Gastrocnemius medialis (tissue), 4 donors: Measurements from ENCODE around the gene DSCAML1. TPM values are rescaled to one million over a fixed set of nuclear protein-coding genes. Genes with fewer than 3 reads are reported as not detected.

Experiments used
- ATAC-seq, 2 donors: fragments of 150-250 bp; one replicate each; pipeline ENCODE4 v1.9.1; 2016
- DNase-seq, 2 donors: peaks; one replicate each; pipeline ENCODE4 v3.0.0-alpha.2; 2019
- H3K27ac ChIP-seq, 4 donors: fragments of 200-600 bp; sonication (generic); 1 replicate in 1 of 4; 2 replicates in 3 of 4; pipeline ENCODE4 v1.5.1; 2016 to 2018; ENCODE audit warnings: mild to moderate bottlenecking in 2 of 4, moderate library complexity in 1 of 4
- H3K27me3 ChIP-seq, 3 donors: fragments of 200-600 bp; sonication (generic) in 2 of 3; 1 replicate in 1 of 3; 2 replicates in 2 of 3; pipeline versions ENCODE4 v1.5.1 to v1.6.0; 2016 to 2019; ENCODE audit warnings: mild to moderate bottlenecking in 1 of 3, moderate library complexity in 1 of 3
- H3K36me3 ChIP-seq, 2 donors: fragments of 200-600 bp; sonication (generic) in 1 of 2; one replicate each; pipeline ENCODE4 v1.5.1; 2017 to 2018
- H3K4me1 ChIP-seq, 2 donors: fragments of 200-600 bp; sonication (generic) in 1 of 2; one replicate each; pipeline ENCODE4 v1.5.1; 2016 to 2017; ENCODE audit warnings: mild to moderate bottlenecking in 2 of 2
- H3K4me3 ChIP-seq, 4 donors: fragments of 200-600 bp; sonication (generic) in 3 of 4; 1 replicate in 1 of 4; 2 replicates in 3 of 4; pipeline ENCODE4 v1.5.1; 2016 to 2019; ENCODE audit warnings: mild to moderate bottlenecking in 2 of 4
- H3K9me3 ChIP-seq, 3 donors: fragments of 200-600 bp; sonication (generic) in 2 of 3; 1 replicate in 1 of 3; 2 replicates in 2 of 3; pipeline ENCODE4 v1.5.1; 2016 to 2019
- POLR2A ChIP-seq, 2 donors: fragments of 450-650 bp; IDR thresholded peaks; one replicate each; pipeline ENCODE4 v1.6.1; 2017; ENCODE audit warnings: antibody characterized with exemption in 2 of 2, mild to moderate bottlenecking in 2 of 2, moderate library complexity in 2 of 2
- in situ Hi-C, 4 donors: fragments of 200-750 bp; cut with MboI; loops; one replicate each; pipeline versions ENCODE4 v1.15.0 to v1.8.0; 2017; ENCODE audit warnings: low sequenced_read_pairs in 4 of 4
- intact Hi-C: fragments of 100-400 bp; cut with DNase I; formaldehyde crosslinking; loops from one replicate; pipeline ENCODE4 v1.15.1; 2023; ENCODE audit warnings: low total_unique reads
- total RNA-seq, 4 donors: library from RNA; depleted of rRNA; stranded (reverse); fragments of >200 nt; gene quantifications; one replicate each; pipeline versions ENCODE4 v1.1.0 to v1.2.3, GENCODE V29; 2016
- TF ChIP-seq, protein P1 (sequence below), 5 experiments: fragments of 450-650 bp in 3 of 5; fragments of 200-600 bp in 2 of 5; sonication (generic) in 2 of 5; IDR thresholded peaks in 4 of 5; conservative IDR thresholded peaks in 1 of 5; 1 replicate in 4 of 5; 2 replicates in 1 of 5; pipeline ENCODE4 v1.5.1; 2016 to 2019; ENCODE audit warnings: antibody characterized with exemption in 5 of 5, mild to moderate bottlenecking in 3 of 5, moderate library complexity in 3 of 5

Gene DSCAML1
- total RNA-seq, 4 donors from 2014 or later, result 0.05 to 0.15 (median 0.07) TPM

- Histone ChIP-seq H3K27me3 (no peaks in the 10 kb centered on the region), H3K4me1 (no peaks in the 10 kb centered on the region), H3K9me3 (no peaks in the 10 kb centered on the region), H3K27ac (no peak overlapping the region), H3K36me3 (no peaks in the 10 kb centered on the region), H3K4me3 (no peak overlapping the region)
- DNase-seq (no peak), ATAC-seq (no peak)
- TF ChIP-seq POLR2A (IDR thresholded peaks at IDR 0.05), result no peak
- TF ChIP-seq, protein P1, sequence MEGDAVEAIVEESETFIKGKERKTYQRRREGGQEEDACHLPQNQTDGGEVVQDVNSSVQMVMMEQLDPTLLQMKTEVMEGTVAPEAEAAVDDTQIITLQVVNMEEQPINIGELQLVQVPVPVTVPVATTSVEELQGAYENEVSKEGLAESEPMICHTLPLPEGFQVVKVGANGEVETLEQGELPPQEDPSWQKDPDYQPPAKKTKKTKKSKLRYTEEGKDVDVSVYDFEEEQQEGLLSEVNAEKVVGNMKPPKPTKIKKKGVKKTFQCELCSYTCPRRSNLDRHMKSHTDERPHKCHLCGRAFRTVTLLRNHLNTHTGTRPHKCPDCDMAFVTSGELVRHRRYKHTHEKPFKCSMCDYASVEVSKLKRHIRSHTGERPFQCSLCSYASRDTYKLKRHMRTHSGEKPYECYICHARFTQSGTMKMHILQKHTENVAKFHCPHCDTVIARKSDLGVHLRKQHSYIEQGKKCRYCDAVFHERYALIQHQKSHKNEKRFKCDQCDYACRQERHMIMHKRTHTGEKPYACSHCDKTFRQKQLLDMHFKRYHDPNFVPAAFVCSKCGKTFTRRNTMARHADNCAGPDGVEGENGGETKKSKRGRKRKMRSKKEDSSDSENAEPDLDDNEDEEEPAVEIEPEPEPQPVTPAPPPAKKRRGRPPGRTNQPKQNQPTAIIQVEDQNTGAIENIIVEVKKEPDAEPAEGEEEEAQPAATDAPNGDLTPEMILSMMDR (IDR thresholded peaks at IDR 0.05 in 4 of 5, conservative IDR thresholded peaks at IDR 0.05 in 1 of 5), result no peak
- in situ Hi-C loops (no loop called here), intact Hi-C loops (no loop called here)
These were observed 125.6 kb downstream of the DSCAML1 start for GRCh38 chr11:117671370-117671769.

DNA sequence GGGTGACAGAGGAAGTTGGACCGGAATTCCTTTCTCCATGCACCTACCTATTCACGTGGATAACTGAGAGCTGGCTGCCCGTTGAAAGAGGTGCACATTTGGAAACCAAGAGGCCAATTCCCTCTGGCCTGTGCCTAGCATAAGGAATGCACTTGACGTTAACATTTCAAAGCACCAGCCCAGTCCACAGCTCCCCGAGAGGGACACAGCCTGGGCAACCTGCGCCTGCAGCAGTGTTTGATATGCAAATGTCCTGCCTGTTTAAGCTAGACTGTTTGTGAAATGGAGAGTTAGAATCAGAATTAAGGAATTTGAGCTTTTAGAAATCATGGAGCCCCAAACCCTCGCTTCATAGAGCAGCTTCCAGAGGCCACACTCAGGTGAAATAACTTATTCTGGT is 126.1 kb downstream of the DSCAML1 start:
- Histone ChIP-seq H3K27ac (no peak overlapping the region), H3K4me3 (no peak overlapping the region), H3K27me3 (no peaks in the 10 kb centered on the region), H3K36me3 (no peaks in the 10 kb centered on the region), H3K4me1 (no peaks in the 10 kb centered on the region), H3K9me3 (no peaks in the 10 kb centered on the region)
- no peak for DNase-seq
- TF ChIP-seq, protein P1 (IDR thresholded peaks at IDR 0.05 in 4 of 5, conservative IDR thresholded peaks at IDR 0.05 in 1 of 5), result no peak
- no peak for TF ChIP-seq POLR2A (IDR thresholded peaks at IDR 0.05)
- intact Hi-C loops (no loop called here), in situ Hi-C loops (no loop called here)
- no peak for ATAC-seq

GRCh38 chr11:117670443-117670842 is 126.6 kb downstream of the DSCAML1 start:
- intact Hi-C loops, result no loop called here
- DNase-seq (no peak), ATAC-seq (no peak)
- H3K4me3 ChIP-seq, result no peak overlapping the region
- H3K27me3 ChIP-seq, result no peaks in the 10 kb centered on the region
- H3K9me3 ChIP-seq, result no peaks in the 10 kb centered on the region
- H3K36me3 ChIP-seq, result no peaks in the 10 kb centered on the region
- in situ Hi-C loops, result no loop called here
- H3K27ac ChIP-seq, result no peak overlapping the region
- no peaks in the 10 kb centered on the region for H3K4me1 ChIP-seq
- no peak for TF ChIP-seq POLR2A (IDR thresholded peaks at IDR 0.05)
- TF ChIP-seq, protein P1 (IDR thresholded peaks at IDR 0.05 in 4 of 5, conservative IDR thresholded peaks at IDR 0.05 in 1 of 5), result no peak

DNA sequence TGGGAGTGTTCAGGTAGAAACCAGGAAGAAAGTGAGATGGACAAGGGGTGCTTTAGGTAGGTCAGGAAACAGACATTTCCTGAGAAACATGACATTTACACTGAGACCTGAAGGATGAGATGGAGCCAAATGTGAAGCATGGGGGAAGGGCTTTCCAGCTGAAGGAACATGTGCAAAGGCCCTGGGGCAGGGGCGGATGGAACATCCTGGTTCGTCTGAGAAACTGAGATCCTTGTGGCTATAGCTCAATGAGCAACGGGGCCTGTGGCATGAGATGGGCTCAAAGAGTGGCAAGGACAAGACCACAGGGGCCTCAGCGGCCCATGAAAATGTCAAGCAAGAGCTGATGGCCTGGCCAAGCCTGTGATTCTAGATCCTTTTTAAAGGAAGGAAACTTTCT is 127.4 kb downstream of the DSCAML1 start:
- intact Hi-C loops, result no loop called here
- TF ChIP-seq, protein P1 (IDR thresholded peaks at IDR 0.05 in 4 of 5, conservative IDR thresholded peaks at IDR 0.05 in 1 of 5), result no peak
- no peak for TF ChIP-seq POLR2A (IDR thresholded peaks at IDR 0.05)
- no peaks in the 10 kb centered on the region for H3K4me1 ChIP-seq
- no peak overlapping the region for H3K4me3 ChIP-seq
- peaks cover 0 to 7% (median 0%) of the 10 kb centered on the region in 3 donors for H3K27me3 ChIP-seq
- no peaks in the 10 kb centered on the region for H3K36me3 ChIP-seq
- ATAC-seq (no peak), DNase-seq (no peak)
- in situ Hi-C loops, result no loop called here
- no peaks in the 10 kb centered on the region for H3K9me3 ChIP-seq
- H3K27ac ChIP-seq, result no peak overlapping the region

DNA sequence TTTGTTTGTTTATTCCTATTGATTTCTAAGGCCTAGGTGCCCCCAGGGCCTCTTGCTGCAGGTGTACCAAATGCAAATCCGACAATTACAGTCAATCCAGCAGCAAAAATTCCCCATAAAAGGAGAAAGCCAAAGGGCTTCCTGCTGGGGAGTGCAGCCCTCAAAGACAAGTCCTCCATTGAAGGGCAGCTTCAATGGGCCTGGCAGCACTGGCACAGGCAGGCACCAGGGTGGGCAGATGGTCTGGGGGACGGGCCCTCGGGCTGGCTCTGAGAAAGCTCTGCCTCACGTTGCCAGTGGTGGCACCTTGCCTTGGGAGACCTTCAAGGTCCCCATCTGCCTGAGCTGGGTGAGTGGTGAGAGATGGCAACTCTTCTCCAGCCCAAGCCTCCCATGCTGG is 128.0 kb downstream of the DSCAML1 start:
- H3K27me3 ChIP-seq, result peaks cover 0 to 7% (median 0%) of the 10 kb centered on the region in 3 donors
- no peak for ATAC-seq
- no peak overlapping the region for H3K4me3 ChIP-seq
- TF ChIP-seq, protein P1 (IDR thresholded peaks at IDR 0.05 in 4 of 5, conservative IDR thresholded peaks at IDR 0.05 in 1 of 5), result no peak
- no peak for TF ChIP-seq POLR2A (IDR thresholded peaks at IDR 0.05)
- no peaks in the 10 kb centered on the region for H3K36me3 ChIP-seq
- in situ Hi-C loops (no loop called here), intact Hi-C loops (no loop called here)
- H3K9me3 ChIP-seq, result no peaks in the 10 kb centered on the region
- H3K4me1 ChIP-seq, result no peaks in the 10 kb centered on the region
- no peak for DNase-seq
- H3K27ac ChIP-seq, result no peak overlapping the region
